Ishikawa (cell line): Measurements from ENCODE around the gene NEO1.

Source experiments
- CEBPB ChIP-seq: IDR thresholded peaks from 2 replicates; pipeline ENCODE4 v1.6.1; 2012
- CREB1 ChIP-seq: IDR thresholded peaks from 2 replicates; pipeline ENCODE4 v1.6.1; 2012; ENCODE audit warnings: low read depth
- EGR1 ChIP-seq: IDR thresholded peaks from 2 replicates; pipeline ENCODE4 v1.6.1; 2012
- EP300 ChIP-seq: IDR thresholded peaks from 2 replicates; pipeline ENCODE4 v1.6.1; 2012; ENCODE audit warnings: borderline replicate concordance
- FOXM1 ChIP-seq: IDR thresholded peaks from 2 replicates; pipeline ENCODE4 v1.6.1; 2012; ENCODE audit warnings: low read depth, borderline replicate concordance
- NFIC ChIP-seq: IDR thresholded peaks from 2 replicates; pipeline ENCODE4 v1.6.1; 2012
- RAD21 ChIP-seq: IDR thresholded peaks from 2 replicates; pipeline ENCODE4 v1.6.1; 2012; ENCODE audit warnings: low read depth
- REST ChIP-seq: IDR thresholded peaks from 2 replicates; pipeline ENCODE4 v1.6.1; 2012; ENCODE audit warnings: low read depth, mild to moderate bottlenecking
- TAF1 ChIP-seq: IDR thresholded peaks from 2 replicates; pipeline ENCODE4 v1.6.1; 2012; ENCODE audit warnings: low read depth, mild to moderate bottlenecking
- TCF12 ChIP-seq: IDR thresholded peaks from 2 replicates; pipeline ENCODE4 v1.6.1; 2012; ENCODE audit warnings: low read depth
- TEAD4 ChIP-seq: IDR thresholded peaks from 2 replicates; pipeline ENCODE4 v1.6.1; 2012
- YY1 ChIP-seq: IDR thresholded peaks from 2 replicates; pipeline ENCODE4 v1.6.1; 2012; ENCODE audit warnings: low read depth
- ZBTB7A ChIP-seq: IDR thresholded peaks from 2 replicates; pipeline ENCODE4 v1.6.1; 2012; ENCODE audit warnings: low read depth
- TF ChIP-seq, protein P1 (sequence below): IDR thresholded peaks from 2 replicates; pipeline ENCODE4 v1.6.1; 2012
- TF ChIP-seq, protein P2 (sequence below): IDR thresholded peaks from 2 replicates; pipeline ENCODE4 v1.6.1; 2012

The NEO1 gene

DNA sequence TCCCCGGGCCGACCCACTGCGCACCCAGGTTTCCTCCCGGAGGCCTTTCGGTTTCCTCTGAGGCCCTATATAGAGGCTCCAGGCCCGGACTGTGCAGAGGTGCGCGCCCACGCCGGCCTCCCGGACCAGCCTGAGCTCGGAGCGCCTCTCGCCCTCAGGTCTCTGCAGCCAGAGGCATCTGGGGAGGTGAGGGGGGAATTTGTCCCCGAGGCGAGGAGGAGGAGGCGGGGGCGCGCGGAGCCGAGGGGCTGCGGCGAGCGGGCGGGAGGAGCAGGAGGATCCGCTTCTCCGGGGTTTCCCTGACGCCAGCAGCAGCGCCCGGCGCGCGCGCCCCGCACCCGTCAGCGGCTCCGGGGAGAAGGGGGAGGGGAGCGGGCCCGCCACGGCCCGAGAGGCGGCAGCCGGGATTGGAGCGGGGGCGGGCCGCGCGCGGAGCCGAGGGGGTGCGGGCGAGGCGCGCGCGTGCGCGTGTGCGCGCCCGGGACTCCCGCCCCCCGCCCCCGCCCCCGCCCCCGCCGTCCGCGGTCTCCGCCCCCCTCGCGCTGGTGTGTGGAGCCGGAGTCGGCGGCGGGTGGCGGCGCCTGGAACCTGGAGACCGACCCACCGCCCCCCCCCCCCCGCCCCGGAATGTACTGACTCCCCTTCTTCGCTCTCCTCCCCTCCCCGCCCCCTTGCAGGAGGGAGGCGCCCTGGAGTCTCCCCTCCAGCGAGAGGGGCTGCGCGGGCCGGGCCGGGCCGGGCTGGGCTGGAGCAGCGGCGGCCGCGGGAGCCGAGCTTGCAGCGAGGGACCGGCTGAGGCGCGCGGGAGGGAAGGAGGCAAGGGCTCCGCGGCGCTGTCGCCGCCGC, at the start of gene NEO1:
TSS of gene NEO1 (plus strand) at position 657 of the 846 bp plus-strand sequence. CDS start 213 bp downstream, outside the sequence.
- TF ChIP-seq TAF1, result no peak
- peak; percentile 35; the same call in 1 of the 2 replicates for TF ChIP-seq EGR1
- no peak for TF ChIP-seq CEBPB

DNA sequence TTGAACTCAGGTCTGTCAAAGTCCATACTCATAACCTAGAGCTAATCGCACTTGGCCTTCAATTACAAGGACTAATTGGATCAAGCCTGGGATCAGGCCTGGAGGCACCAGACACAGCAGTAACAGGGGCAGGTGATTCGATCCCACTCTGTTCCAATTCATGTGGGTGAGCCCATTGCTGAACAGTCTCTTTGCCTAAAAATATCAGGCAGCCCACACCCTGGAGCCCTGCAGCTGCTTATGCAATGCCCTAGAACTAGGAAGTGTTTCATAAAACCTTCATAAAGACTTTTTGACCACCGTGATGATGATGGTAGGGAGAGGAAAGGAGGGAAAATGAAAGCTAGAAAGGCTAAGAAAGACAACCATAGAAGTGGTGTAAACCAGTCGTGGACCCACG, 47.8 kb upstream of the NEO1 start:
- TF ChIP-seq, protein P1, sequence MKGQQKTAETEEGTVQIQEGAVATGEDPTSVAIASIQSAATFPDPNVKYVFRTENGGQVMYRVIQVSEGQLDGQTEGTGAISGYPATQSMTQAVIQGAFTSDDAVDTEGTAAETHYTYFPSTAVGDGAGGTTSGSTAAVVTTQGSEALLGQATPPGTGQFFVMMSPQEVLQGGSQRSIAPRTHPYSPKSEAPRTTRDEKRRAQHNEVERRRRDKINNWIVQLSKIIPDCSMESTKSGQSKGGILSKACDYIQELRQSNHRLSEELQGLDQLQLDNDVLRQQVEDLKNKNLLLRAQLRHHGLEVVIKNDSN, result no peak
- TF ChIP-seq YY1 (no peak), TEAD4 (no peak), FOXM1 (no peak), EP300 (no peak), CREB1 (no peak), TAF1 (no peak), TCF12 (no peak), NFIC (no peak), CEBPB (no peak), REST (no peak)

GRCh38 chr15:73005032-73005431, 47.2 kb upstream of the NEO1 start:
- TF ChIP-seq, protein P1, result no peak

- TF ChIP-seq, protein P2, sequence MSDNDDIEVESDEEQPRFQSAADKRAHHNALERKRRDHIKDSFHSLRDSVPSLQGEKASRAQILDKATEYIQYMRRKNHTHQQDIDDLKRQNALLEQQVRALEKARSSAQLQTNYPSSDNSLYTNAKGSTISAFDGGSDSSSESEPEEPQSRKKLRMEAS, result no peak
- TF ChIP-seq CEBPB, result no peak
- no peak for TF ChIP-seq FOXM1
- no peak for TF ChIP-seq EGR1
- no peak for TF ChIP-seq ZBTB7A
- no peak for TF ChIP-seq TEAD4
- TF ChIP-seq CREB1, result no peak
- TF ChIP-seq NFIC, result no peak
- TF ChIP-seq TAF1, result no peak
- no peak for TF ChIP-seq YY1
- TF ChIP-seq RAD21, result no peak
- TF ChIP-seq, protein P1, result no peak
- TF ChIP-seq REST, result no peak
- no peak for TF ChIP-seq TCF12
- no peak for TF ChIP-seq EP300
Measured at GRCh38 chr15:73005446-73005845, 46.8 kb upstream of the NEO1 start.

GRCh38 chr15:73006523-73006922, 45.7 kb upstream of the NEO1 start:
- TF ChIP-seq, protein P2, result no peak
- TF ChIP-seq CEBPB (no peak), TCF12 (no peak), NFIC (no peak), ZBTB7A (no peak)
- TF ChIP-seq, protein P1, result no peak
